PC-9 (cell line): ENCODE results near the gene DAB2. TPM values are rescaled to one million over a fixed set of nuclear protein-coding genes. Genes with fewer than 3 reads are reported as not detected.

Source experiments
- BruUV-seq: library from RNA; stranded (reverse); fragments of 400-500 nt; replicated peaks from 2 replicates; lab custom pipeline; 2021; lab: Mats Ljungman, UMichigan
- CTCF ChIA-PET: fragments of 300-600 bp; sonication (Branson Sonifier 250); formaldehyde crosslinking; loops from one replicate; lab custom pipeline; 2022; ENCODE audit warnings: antibody characterized with exemption; lab: Charles Lee
- POLR2A ChIA-PET: fragments of 300-600 bp; sonication (Branson Sonifier 250); formaldehyde crosslinking; loops from one replicate; lab custom pipeline; 2022; ENCODE audit warnings: antibody characterized with exemption; ENCODE audit not compliant: unreplicated experiment; lab: Charles Lee
- DNase-seq, 2 experiments: peaks; one replicate each; pipeline versions ENCODE4 v3.0.0 to v3.0.0-alpha.2; 2015 to 2022; ENCODE audit warnings: mixed read lengths in 1 of 2
- H2AFZ ChIP-seq: fragments of 200-600 bp; sonication (generic); 2 replicates; pipeline ENCODE4 v1.8.1; 2017; ENCODE audit warnings: antibody characterized with exemption
- H3F3A ChIP-seq: fragments of 200-600 bp; sonication (generic); 2 replicates; pipeline ENCODE4 v1.8.1; 2017; ENCODE audit warnings: antibody characterized with exemption, mild to moderate bottlenecking, low read depth; ENCODE audit not compliant: insufficient read depth
- H3K27ac ChIP-seq: fragments of 200-600 bp; sonication (generic); 2 replicates; pipeline ENCODE4 v1.6.1; 2016; ENCODE audit warnings: mixed run types
- H3K27me3 ChIP-seq: fragments of 200-600 bp; sonication (generic); 2 replicates; pipeline ENCODE4 v1.6.1; 2016; ENCODE audit warnings: low read depth, mixed run types; ENCODE audit not compliant: insufficient read depth
- H3K36me3 ChIP-seq: fragments of 200-600 bp; sonication (generic); 2 replicates; pipeline ENCODE4 v1.6.1; 2016; ENCODE audit warnings: low read depth, mixed run types
- H3K4me1 ChIP-seq: fragments of 200-600 bp; sonication (generic); replicated peaks from 2 replicates; pipeline ENCODE4 v1.6.1; 2016; ENCODE audit warnings: mixed run types; ENCODE audit not compliant: insufficient read depth
- H3K4me2 ChIP-seq: fragments of 200-600 bp; sonication (generic); 2 replicates; pipeline ENCODE4 v1.6.1; 2017; ENCODE audit warnings: mixed run types
- H3K4me3 ChIP-seq: fragments of 200-600 bp; sonication (generic); 2 replicates; pipeline ENCODE4 v1.6.1; 2016; ENCODE audit warnings: mixed run types
- H3K79me2 ChIP-seq: fragments of 200-600 bp; sonication (generic); 2 replicates; pipeline ENCODE4 v1.6.1; 2017; ENCODE audit warnings: low read depth, mixed run types
- H3K9me2 ChIP-seq: fragments of 200-600 bp; sonication (generic); 2 replicates; pipeline ENCODE4 v1.8.1; 2017; ENCODE audit warnings: mild to moderate bottlenecking; ENCODE audit not compliant: insufficient read depth
- H3K9me3 ChIP-seq: fragments of 200-600 bp; sonication (generic); 2 replicates; pipeline ENCODE4 v1.8.1; 2016; ENCODE audit warnings: low read depth; ENCODE audit not compliant: insufficient read depth
- H4K20me1 ChIP-seq: fragments of 200-600 bp; sonication (generic); 2 replicates; pipeline ENCODE4 v1.8.1; 2017; ENCODE audit not compliant: insufficient read depth
- CTCF ChIP-seq: fragments of 200-600 bp; sonication (generic); conservative IDR thresholded peaks from 2 replicates; pipeline ENCODE4 v1.6.1; 2017; ENCODE audit warnings: mixed run types, antibody characterized with exemption, mild to moderate bottlenecking, moderate library complexity
- EZH2 ChIP-seq: fragments of 200-600 bp; sonication (generic); IDR thresholded peaks from 2 replicates; pipeline ENCODE4 v1.8.0; 2017; ENCODE audit warnings: antibody characterized with exemption, low read depth
- intact Hi-C: fragments of 100-400 bp; cut with micrococcal nuclease; formaldehyde crosslinking; loops from one replicate; pipeline ENCODE4 v1.10.0; 2022; ENCODE audit not compliant: unreplicated experiment
- total RNA-seq: library from RNA; stranded (reverse); gene quantifications from 2 replicates; pipeline ENCODE4 v1.2.3, GENCODE V29; 2021

The DAB2 gene
- total RNA-seq, 1 experiment from 2014 or later = 21.0 TPM

- H3K4me1 ChIP-seq = no peaks in the 10 kb centered on the region
- H3K9me3 ChIP-seq = no peaks in the 10 kb centered on the region
- H3K27ac ChIP-seq = no peak overlapping the region
- TF ChIP-seq EZH2 (no peak), CTCF (no peak)
- ChIA-PET CTCF (no interaction called here), POLR2A (no interaction called here)
- peaks cover 5% of the 10 kb centered on the region; the same call in 1 of the 2 replicates for H3K9me2 ChIP-seq
- no peaks in the 10 kb centered on the region for H3K27me3 ChIP-seq
- no peaks in the 10 kb centered on the region for H3K36me3 ChIP-seq
- H3K4me2 ChIP-seq = no peak overlapping the region
- no TSS peak for BruUV-seq
- H3K79me2 ChIP-seq = no peaks in the 10 kb centered on the region
- DNase-seq = no peak
- H4K20me1 ChIP-seq = no peaks in the 10 kb centered on the region
- no peak overlapping the region for H2AFZ ChIP-seq
- no peaks in the 10 kb centered on the region for H3F3A ChIP-seq
- no peak overlapping the region for H3K4me3 ChIP-seq
- intact Hi-C loops = loop anchor here (5.0 kb wide), 1 partner anchor 43 kb away; no protein-coding TSS in a partner anchor
These were observed 14.9 kb upstream of the DAB2 start for GRCh38 chr5:39439582-39440162.

GRCh38 chr5:39437467-39437866 lies 12.7 kb upstream of the DAB2 start:
- intact Hi-C loops = no loop called here
- Histone ChIP-seq H3K4me3 (no peak overlapping the region), H3K9me2 (peaks cover 5% of the 10 kb centered on the region; the same call in 1 of the 2 replicates), H3K4me2 (no peak overlapping the region), H4K20me1 (no peaks in the 10 kb centered on the region), H3K27ac (no peak overlapping the region), H3K9me3 (no peaks in the 10 kb centered on the region), H2AFZ (peak overlapping the region; percentile 3; the same call in 1 of the 2 replicates), H3F3A (no peaks in the 10 kb centered on the region), H3K36me3 (no peaks in the 10 kb centered on the region), H3K27me3 (no peaks in the 10 kb centered on the region), H3K4me1 (no peaks in the 10 kb centered on the region), H3K79me2 (no peaks in the 10 kb centered on the region)
- BruUV-seq = no TSS peak
- TF ChIP-seq CTCF = no peak
- no peak for TF ChIP-seq EZH2
- no peak for DNase-seq
- POLR2A ChIA-PET = interaction anchor here (0.6 to 0.7 kb wide), 2 partner anchors 38 to 703 kb away, joined by 4 read pairs; no protein-coding TSS in a partner anchor
- CTCF ChIA-PET = interaction anchor here (0.6 kb wide), 1 partner anchor 362 kb away, joined by 3 read pairs; no protein-coding TSS in a partner anchor

GRCh38 chr5:39433848-39434247 lies 9.1 kb upstream of the DAB2 start:
- peaks cover 9% of the 10 kb centered on the region for H3K4me1 ChIP-seq
- CTCF ChIA-PET = no interaction called here
- H2AFZ ChIP-seq = no peak overlapping the region
- POLR2A ChIA-PET = no interaction called here
- no peaks in the 10 kb centered on the region for H3K36me3 ChIP-seq
- no peaks in the 10 kb centered on the region for H3K27me3 ChIP-seq
- H3K79me2 ChIP-seq = no peaks in the 10 kb centered on the region
- TF ChIP-seq CTCF (no peak), EZH2 (no peak)
- H4K20me1 ChIP-seq = no peaks in the 10 kb centered on the region
- DNase-seq = no peak
- H3K27ac ChIP-seq = no peak overlapping the region
- BruUV-seq = no TSS peak
- H3K4me2 ChIP-seq = no peak overlapping the region
- intact Hi-C loops = no loop called here
- no peaks in the 10 kb centered on the region for H3F3A ChIP-seq
- H3K4me3 ChIP-seq = no peak overlapping the region
- H3K9me2 ChIP-seq = no peaks in the 10 kb centered on the region
- no peaks in the 10 kb centered on the region for H3K9me3 ChIP-seq
